ENCODE data around the gene MUC16. TPM values are rescaled to one million over a fixed set of nuclear protein-coding genes. Genes with fewer than 3 reads are reported as not detected.

The MUC16 gene
- total RNA-seq, 1 donor from 2014 or later: 0.16 TPM

- ChIA-PET POLR2A (no interaction called here), CTCF (no interaction called here)
- no peak for ATAC-seq (ENCODE audit: low read depth)
- no peak overlapping the region for H3K27ac Mint-ChIP-seq
- H3K4me1 Mint-ChIP-seq: no peaks in the 10 kb centered on the region
- no peaks in the 10 kb centered on the region for H3K36me3 Mint-ChIP-seq (ENCODE audit: low read depth)
- no peak for DNase-seq
- intact Hi-C loops (cut with micrococcal nuclease): no loop called here
- no peak for TF ChIP-seq CTCF (IDR thresholded peaks at IDR 0.05)
- peaks cover 2% of the 10 kb centered on the region for H3K27me3 Mint-ChIP-seq
- H3K9me3 Mint-ChIP-seq: peaks cover 11% of the 10 kb centered on the region
- no peak overlapping the region for H3K4me3 Mint-ChIP-seq
These were observed 36.6 kb downstream of the MUC16 start for GRCh38 chr19:8973501-8974091.

- no peak for ATAC-seq (ENCODE audit: low read depth)
- Mint-ChIP-seq H3K9me3 (no peaks in the 10 kb centered on the region), H3K36me3 (ENCODE audit: low read depth) (no peaks in the 10 kb centered on the region), H3K27ac (no peak overlapping the region), H3K4me3 (no peak overlapping the region), H3K27me3 (peaks cover 2% of the 10 kb centered on the region), H3K4me1 (no peaks in the 10 kb centered on the region)
- POLR2A ChIA-PET: no interaction called here
- no peak for TF ChIP-seq CTCF (IDR thresholded peaks at IDR 0.05)
- intact Hi-C loops (cut with micrococcal nuclease): no loop called here
- no peak for DNase-seq
- CTCF ChIA-PET: no interaction called here
These were observed 44.3 kb downstream of the MUC16 start for GRCh38 chr19:8965887-8966286.

Other genes with a start within 250 kb of the MUC16 start
- gene ZNF558, start 178.1 kb downstream of the MUC16 start, total RNA-seq: 23.2 and 25.4 TPM in 2 replicates
- gene MBD3L1, start 178.0 kb downstream of the MUC16 start, total RNA-seq: not detected in 2 replicates
- not detected in 2 replicates for gene OR1M1, start 76.7 kb upstream of the MUC16 start, total RNA-seq
- gene OR7G2, start 97.1 kb upstream of the MUC16 start, total RNA-seq: not detected in 2 replicates
- gene OR7G1, start 105.4 kb upstream of the MUC16 start, total RNA-seq: not detected in 2 replicates
- gene OR7G3, start 116.5 kb upstream of the MUC16 start, total RNA-seq: not detected in 2 replicates
- gene ZNF317, start 130.0 kb upstream of the MUC16 start, total RNA-seq: 64.4 and 65.8 TPM in 2 replicates
- not detected in 2 replicates for gene OR7D2, start 168.6 kb upstream of the MUC16 start, total RNA-seq
- not detected in 2 replicates for gene OR7D4, start 209.2 kb upstream of the MUC16 start, total RNA-seq
- gene OR7E24, start 240.5 kb upstream of the MUC16 start, total RNA-seq: not detected in 2 replicates

Data from activated B cell treated with CpG ODN at 0.5 μM for 24 hours (primary cell).